Measurements from ENCODE around the gene LRP1B.

The LRP1B gene

GRCh38 chr2:140972724-140973123, 1158.1 kb downstream of the LRP1B start:
- DNase-seq = no peak

GRCh38 chr2:140964324-140964723, 1166.5 kb downstream of the LRP1B start:
- DNase-seq = peak in 1 of 2 experiments; percentile 31

GRCh38 chr2:140949932-140950331, 1180.9 kb downstream of the LRP1B start:
- no peak for DNase-seq

GRCh38 chr2:140947236-140947635, 1183.6 kb downstream of the LRP1B start:
- DNase-seq = no peak

GRCh38 chr2:140943867-140944266, 1186.9 kb downstream of the LRP1B start:
- no peak for DNase-seq

GRCh38 chr2:140942284-140942683, 1188.5 kb downstream of the LRP1B start:
- DNase-seq = no peak

GRCh38 chr2:140929849-140930248, 1201.0 kb downstream of the LRP1B start:
- no peak for DNase-seq

GRCh38 chr2:140918426-140918825, 1212.4 kb downstream of the LRP1B start:
- no peak for DNase-seq

GRCh38 chr2:140916410-140916809, 1214.4 kb downstream of the LRP1B start:
- DNase-seq = no peak

- DNase-seq = no peak
Measured at GRCh38 chr2:140910683-140911082, 1220.1 kb downstream of the LRP1B start.

- no peak for DNase-seq
Measured at GRCh38 chr2:140905083-140905781, 1225.6 kb downstream of the LRP1B start.

- DNase-seq = no peak
Measured at GRCh38 chr2:140895378-140895777, 1235.4 kb downstream of the LRP1B start.

- DNase-seq = no peak
Measured at GRCh38 chr2:140893685-140894084, 1237.1 kb downstream of the LRP1B start.

GRCh38 chr2:140892911-140893637, 1237.7 kb downstream of the LRP1B start:
- no peak for DNase-seq

GRCh38 chr2:140892436-140892835, 1238.4 kb downstream of the LRP1B start:
- no peak for DNase-seq

- peak in 1 of 2 experiments; percentile 1 for DNase-seq
Measured at GRCh38 chr2:140891614-140892212, 1239.1 kb downstream of the LRP1B start.

GRCh38 chr2:140882671-140883620, 1247.9 kb downstream of the LRP1B start:
- no peak for DNase-seq

- DNase-seq = peak in 1 of 2 experiments; percentile 6
Measured at GRCh38 chr2:140880573-140880972, 1250.2 kb downstream of the LRP1B start.

- DNase-seq = no peak
Measured at GRCh38 chr2:140876015-140876414, 1254.8 kb downstream of the LRP1B start.

- DNase-seq = no peak
Measured at GRCh38 chr2:140873915-140874531, 1256.8 kb downstream of the LRP1B start.

- no peak for DNase-seq
Measured at GRCh38 chr2:140869925-140870324, 1260.9 kb downstream of the LRP1B start.

GRCh38 chr2:140869107-140869506, 1261.7 kb downstream of the LRP1B start:
- DNase-seq = no peak

Data from NCI-H526 (cell line).